Loucy (cell line): Measurements from ENCODE around the gene COX7A2L.

ENCODE experiments used
- EZH2phosphoT487 ChIP-seq: fragments of 200-600 bp; IDR thresholded peaks from 2 replicates; pipeline ENCODE4 v1.6.1; 2018; ENCODE audit warnings: antibody characterized with exemption, mild to moderate bottlenecking, moderate library complexity, borderline replicate concordance
- TF ChIP-seq, protein P1 (sequence below): fragments of 200-600 bp; sonication (generic); conservative IDR thresholded peaks from 2 replicates; pipeline ENCODE4 v1.5.1; 2014; ENCODE audit warnings: mild to moderate bottlenecking, antibody characterized with exemption, low read length

DNA sequence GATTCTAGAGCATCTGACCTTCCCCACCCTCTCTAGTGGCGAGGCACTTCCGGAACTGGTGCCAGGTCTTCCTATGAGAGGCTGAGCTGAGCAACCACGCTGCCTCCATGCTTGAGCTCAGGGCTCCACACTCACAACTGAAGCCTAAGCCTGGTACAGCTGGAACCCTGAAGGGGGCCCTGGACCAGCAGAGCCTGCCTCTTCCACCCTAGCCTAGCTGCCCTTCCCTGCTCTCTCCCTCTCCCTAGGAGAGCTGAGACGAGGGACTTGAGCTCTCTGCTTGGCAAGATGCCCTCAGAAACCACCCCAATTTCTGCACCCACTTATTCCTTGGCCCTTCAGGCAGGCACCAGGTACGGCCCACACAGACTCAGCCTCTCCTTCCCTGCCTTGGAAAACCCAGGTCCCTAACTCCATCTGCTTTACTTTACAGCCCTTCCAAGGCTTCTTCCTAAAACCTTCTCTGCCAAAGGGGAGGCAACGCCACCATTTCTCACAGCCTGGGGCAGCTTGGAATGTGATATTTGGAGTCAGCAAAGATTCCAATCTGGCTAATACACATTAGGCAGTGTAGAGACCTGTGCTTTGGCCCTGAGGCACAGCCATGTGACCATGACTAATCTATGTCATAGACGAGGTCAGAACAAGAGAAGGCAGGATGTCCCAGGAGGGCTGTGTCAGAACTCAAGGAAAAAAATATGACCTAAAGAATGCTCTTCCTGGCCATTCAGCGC, 18.8 kb downstream of the COX7A2L start:
- TF ChIP-seq, protein P1, sequence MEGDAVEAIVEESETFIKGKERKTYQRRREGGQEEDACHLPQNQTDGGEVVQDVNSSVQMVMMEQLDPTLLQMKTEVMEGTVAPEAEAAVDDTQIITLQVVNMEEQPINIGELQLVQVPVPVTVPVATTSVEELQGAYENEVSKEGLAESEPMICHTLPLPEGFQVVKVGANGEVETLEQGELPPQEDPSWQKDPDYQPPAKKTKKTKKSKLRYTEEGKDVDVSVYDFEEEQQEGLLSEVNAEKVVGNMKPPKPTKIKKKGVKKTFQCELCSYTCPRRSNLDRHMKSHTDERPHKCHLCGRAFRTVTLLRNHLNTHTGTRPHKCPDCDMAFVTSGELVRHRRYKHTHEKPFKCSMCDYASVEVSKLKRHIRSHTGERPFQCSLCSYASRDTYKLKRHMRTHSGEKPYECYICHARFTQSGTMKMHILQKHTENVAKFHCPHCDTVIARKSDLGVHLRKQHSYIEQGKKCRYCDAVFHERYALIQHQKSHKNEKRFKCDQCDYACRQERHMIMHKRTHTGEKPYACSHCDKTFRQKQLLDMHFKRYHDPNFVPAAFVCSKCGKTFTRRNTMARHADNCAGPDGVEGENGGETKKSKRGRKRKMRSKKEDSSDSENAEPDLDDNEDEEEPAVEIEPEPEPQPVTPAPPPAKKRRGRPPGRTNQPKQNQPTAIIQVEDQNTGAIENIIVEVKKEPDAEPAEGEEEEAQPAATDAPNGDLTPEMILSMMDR: no peak
- TF ChIP-seq EZH2phosphoT487: no peak
